ENCODE measurements around the gene BANP.

DNA sequence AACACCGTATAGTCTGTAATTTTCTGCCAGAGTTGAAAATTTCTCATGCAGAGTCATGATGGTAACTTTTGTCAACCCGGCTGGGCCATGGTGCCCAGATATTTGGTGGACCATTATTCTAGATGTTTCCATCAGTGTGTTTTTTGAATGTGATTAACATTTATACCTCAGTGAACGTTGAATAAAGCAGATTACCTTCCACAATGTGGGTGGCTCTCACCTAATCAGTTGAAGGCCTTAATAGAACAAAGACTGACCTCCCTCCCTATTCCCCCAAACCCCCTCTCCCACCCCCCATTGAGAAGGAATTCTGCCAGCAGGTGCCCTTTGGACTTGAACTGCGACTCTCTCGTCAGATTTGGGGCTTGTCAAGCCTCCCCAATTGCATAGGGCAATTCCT, 8.6 kb upstream of the BANP start:
- no peak for TF ChIP-seq POLR2A (IDR thresholded peaks at IDR 0.05; ENCODE audit: low read depth)
- TF ChIP-seq, protein P1, sequence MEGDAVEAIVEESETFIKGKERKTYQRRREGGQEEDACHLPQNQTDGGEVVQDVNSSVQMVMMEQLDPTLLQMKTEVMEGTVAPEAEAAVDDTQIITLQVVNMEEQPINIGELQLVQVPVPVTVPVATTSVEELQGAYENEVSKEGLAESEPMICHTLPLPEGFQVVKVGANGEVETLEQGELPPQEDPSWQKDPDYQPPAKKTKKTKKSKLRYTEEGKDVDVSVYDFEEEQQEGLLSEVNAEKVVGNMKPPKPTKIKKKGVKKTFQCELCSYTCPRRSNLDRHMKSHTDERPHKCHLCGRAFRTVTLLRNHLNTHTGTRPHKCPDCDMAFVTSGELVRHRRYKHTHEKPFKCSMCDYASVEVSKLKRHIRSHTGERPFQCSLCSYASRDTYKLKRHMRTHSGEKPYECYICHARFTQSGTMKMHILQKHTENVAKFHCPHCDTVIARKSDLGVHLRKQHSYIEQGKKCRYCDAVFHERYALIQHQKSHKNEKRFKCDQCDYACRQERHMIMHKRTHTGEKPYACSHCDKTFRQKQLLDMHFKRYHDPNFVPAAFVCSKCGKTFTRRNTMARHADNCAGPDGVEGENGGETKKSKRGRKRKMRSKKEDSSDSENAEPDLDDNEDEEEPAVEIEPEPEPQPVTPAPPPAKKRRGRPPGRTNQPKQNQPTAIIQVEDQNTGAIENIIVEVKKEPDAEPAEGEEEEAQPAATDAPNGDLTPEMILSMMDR (IDR thresholded peaks at IDR 0.05), result no peak
- TF ChIP-seq POLR2AphosphoS5 (IDR thresholded peaks at IDR 0.05), result no peak

Data from esophagus muscularis mucosa (tissue), 3 donors.